NCI-H1694 (cell line): ENCODE measurements around the gene IL9.

Source experiments
- DNase-seq: peaks from one replicate; lab custom pipeline; 2025; lab: John Stamatoyannopoulos, UW

IL9 gene

DNA sequence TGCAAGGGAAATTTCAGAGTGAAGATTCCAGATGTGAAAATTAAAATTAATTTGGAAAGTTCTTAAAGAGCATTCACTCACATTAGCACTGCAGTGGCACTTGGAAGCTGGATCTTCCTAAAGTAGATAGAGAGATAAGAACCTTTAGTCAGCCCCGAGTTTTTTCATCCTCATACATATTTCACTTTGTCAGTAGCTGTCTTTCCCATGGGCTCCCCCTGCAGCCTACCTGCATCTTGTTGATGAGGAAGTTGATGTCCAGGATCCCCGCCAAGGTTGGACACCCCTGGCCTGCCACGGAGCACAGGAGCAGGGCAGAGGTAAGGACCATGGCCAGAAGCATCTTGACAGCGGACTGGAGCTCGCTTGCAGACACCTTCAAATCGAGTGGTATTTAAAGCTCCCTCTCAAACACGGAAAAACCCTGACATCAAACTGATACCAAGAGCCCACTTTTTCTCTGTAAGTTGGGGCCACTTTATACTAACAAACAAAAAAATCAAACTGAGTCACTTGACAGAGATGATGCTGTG lies at the start of gene IL9:
TSS of gene IL9 (minus strand) at position 368 of the 533 bp plus-strand sequence. CDS start at position 343, 25 bp downstream.
- DNase-seq, result no peak

DNA sequence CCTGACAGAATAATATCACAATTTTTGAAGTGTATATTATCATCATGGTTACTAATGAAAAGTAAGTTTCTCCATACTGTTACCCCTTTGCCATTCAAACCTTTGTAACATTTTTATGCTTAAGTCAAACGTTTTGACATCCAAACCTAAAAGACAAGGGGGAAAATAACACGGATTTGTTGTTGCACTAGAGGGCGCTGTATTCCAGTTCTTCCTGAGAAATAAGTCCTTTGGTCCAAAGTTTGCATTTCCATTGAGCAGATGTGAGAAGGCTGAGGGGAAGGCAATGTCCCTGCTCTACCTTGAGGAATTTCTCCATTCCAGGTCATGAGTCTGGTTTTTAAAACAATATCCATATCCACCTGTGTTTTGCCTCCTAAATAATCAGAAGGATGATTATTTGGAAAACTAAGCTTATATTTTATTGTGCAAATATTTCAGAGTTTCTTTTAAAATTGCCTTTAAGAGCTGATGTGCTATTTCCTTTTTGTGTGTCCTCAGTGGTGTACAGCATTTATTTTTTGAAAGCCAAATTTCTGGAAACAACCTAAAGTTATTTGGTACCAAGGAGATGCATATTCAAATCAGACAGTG lies 49.4 kb upstream of the IL9 start:
- peak; percentile 69 for DNase-seq

DNA sequence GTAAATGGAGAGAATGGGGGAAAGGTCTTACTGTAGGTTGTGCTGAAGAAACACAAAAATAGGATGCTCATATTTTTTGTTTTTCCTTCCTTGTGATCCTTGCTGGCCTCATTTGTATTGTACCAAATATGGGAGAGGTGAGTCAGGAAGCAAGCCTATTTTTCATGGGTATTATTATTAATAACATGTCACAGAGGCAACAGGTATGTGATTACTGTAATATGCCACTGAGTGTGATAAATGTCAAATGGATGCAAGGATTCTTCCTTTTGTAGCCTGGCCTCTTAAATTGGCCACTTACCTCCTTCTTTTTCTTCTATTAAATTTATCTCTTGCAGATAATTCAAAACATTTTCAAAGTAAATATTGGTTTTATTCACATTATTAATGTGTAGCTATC lies 48.9 kb upstream of the IL9 start:
- DNase-seq, result no peak

DNA sequence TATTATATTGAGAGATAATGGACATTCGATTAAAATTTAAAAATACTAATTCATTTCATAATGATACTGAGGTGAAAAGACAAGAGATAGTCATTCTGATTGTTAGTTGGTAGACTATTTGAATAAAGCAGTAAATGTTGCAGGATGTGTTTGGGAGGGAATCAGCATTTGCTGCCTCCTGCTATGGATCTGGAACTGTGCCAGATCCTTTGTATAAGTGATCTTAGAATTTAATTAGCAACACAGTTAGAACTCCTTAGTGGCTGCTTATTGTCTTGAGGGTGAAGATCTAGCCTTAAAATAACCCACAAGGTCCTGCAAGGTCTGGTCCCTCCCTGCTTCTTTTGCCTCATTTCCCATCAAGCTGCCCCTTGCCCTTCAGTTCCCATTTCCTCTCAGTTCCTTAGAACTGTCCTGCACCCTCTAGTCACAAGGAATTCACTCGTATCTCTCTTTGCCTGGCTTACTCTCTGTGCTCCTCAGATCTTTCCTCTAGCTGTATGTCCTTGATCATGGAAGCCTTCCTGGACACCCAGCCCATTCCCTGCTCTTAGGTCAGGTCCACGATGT lies 46.6 kb upstream of the IL9 start:
- DNase-seq, result no peak

DNA sequence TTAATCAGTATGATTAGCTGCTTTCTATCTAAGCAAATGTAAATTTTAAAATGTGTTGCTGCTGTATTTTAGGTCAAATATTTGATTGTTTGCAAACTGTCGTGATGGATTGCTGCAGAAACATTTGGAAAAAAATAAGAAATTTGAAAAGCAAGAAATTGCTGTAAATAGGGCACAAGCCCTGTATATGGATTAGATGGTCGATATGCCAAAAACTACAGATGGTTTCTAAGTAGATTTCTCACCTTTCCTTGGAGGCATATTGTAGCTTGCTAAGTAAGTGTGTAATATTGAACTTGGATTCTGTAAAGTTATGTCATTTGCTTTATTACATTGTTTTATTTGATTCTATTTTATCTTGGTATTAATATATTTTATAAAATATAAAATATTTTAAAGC lies 46.1 kb upstream of the IL9 start:
- DNase-seq, result no peak

DNA sequence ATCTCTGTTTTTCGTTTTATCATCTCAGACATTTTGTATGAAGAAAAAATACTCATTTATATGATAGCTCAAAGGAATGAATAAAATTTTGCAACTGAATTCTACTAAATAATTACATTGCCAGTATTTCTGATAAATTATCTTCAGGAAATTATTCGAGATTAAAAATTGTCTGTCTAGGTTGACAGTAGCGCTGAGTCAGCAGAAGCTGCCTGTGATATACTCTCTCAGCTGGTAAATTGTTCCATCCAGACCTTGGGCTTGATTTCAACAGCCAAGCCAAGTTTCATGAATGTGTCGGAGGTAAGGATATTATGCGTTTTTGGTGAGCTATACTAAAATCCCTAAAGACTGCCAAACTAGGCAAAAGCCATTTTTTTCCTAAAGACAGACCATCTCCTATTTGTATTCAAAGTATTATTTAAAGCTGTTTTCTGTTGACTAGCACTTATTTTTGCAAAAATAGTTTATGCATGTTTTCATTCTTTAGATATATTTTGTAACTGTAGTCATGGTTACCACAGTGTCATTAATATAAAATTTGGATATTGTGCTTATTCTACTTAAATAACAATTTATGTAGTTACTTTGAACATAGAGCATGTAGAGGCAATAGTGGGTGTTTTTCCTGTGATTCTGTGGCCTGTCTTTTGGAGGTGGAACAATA lies 41.7 kb upstream of the IL9 start:
- no peak for DNase-seq

DNA sequence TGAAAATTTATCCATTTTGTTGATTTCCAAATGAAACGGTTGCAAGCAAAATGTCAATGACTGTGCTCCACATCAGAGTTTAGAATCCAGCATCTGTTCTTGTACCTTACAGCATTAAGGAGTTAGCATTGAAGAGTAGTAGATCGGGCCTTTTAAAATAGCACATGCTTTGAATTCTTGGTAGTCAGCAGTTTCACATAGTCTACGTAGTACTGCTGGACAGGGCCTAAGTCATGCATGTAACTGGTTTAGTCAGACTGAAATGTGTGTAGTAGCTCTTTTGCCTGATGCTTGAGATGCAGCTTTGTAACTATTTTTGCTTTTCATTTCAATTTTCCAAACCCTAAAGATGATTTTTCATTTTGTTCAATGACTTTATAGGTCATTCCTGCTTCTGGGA lies 39.3 kb upstream of the IL9 start:
- DNase-seq, result no peak

DNA sequence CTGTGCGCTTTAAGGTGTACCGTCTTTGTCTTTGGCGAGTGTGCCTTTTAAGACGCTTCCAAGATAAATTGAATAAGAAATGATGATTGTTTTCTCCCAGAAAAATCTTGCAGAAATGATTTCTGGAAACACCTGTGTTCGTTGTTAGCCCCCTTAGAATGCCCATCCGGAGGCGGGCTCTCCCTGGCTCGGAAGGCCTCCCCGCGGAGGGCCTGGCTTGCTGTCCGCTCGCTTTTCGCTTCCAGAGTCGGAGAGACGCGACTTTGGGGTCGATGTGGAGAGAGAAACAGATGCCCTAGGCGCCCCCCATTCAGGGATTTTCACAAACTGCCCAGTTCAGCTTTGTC lies 35.3 kb upstream of the IL9 start:
- no peak for DNase-seq

DNA sequence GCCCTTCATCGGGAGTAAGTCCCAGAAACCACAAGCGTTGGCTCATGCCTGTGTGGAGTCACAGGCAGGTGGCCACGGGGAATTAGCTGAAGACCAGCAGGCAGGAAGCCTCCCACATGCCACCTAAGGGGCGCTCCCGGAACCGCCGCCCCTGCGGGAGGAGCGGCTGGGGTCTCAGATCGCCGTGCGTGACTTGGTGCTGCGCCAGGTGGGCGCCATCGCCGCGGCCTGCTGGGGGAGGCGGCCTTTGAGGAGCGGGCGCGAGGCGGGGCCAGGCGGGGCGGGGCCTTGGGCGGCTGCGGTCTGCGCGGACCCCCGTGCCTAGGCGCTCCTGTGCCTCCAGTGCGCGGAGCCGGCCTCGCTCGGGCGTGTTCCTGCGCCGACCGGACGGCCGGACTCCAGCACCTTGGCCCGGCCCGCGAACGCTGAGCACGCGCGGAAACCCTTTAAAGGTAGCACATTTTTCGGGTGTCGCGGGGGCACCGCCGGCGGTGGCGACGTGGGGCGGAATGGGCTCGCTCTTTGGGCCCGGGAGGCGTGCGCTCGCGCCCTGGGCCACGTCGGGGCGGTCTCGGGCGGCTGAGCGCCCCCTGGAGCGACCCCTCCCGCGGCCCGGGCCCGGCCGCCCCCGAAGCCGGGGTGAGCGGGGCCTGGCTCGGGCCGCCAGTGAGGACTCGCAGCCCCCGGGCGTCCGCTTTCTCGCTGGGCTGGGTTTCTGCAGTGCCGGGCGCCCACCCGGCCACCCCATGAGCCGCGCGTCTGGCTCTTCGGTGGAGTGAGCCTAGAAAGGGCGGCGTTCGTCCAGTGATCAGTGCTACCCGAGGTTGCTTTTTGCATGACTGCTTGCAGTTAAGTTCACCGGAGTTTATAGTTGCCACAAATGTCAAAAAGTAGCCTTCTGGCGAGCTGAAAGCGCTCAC lies 34.6 kb upstream of the IL9 start:
- no peak for DNase-seq

DNA sequence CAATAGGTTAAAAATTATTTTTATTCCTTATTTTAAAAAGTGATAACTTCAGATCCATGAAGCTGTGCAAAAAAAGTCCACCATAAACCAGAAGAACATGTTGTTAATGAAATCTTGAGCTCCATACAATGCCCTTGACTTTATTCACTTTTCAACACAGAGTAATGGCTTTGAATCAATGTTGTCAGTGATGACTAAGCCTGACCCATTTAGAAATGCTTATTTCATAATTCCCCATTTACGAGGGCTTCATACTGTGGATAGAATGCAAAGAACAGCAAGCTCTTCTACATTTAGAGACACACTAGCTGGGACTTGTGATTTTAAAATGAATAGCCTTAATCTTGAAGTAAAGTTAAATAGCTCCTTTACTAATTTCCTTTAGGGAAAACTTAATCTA lies 25.7 kb upstream of the IL9 start:
- DNase-seq, result no peak

DNA sequence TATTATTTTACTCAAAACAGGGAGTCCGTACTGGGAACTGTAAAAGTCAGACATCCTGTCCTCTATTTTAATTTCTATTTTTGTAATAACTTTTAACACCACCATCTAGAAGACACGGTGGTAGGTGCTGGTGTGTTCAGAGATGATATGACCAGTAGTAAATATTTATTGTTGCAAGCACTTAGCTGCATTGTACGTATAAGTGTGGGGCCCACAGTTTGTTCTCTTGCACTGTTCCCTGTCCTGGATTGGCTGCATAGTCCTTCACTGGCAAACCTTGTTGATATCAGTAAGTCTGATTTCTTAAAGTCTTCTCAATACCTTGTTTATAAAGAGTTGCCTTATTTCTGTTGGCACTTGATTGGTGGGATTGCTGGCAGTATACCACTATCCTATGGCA lies 24.6 kb upstream of the IL9 start:
- no peak for DNase-seq

DNA sequence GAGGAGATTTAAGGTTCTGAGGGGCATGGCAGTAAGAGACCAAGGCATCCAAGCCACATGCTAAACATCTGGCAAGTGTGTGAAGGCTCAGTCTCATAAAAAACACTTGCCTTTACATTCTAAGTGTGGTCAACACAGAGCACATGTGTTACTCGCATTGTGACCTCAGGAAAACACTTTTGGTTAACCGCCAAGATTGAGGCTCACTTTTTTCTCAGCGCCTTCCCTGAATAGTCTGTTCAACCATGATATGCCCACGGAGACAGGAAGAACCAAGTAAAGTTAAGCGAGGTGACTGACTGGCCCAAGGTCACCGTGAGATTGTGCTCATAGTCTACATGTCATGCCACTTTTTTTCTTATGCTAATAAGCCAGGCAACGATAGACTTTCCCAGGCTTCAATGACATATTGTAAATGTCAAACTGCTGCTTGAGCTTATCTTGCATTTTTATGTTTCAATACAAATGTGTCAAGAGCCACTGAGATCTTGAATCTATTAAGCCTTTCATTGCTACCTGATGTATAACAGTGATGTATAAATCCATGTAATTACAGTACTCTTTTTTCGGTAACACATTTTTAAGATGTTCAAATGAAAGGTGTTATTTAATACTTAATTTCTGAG lies 21.1 kb upstream of the IL9 start:
- DNase-seq, result no peak

DNA sequence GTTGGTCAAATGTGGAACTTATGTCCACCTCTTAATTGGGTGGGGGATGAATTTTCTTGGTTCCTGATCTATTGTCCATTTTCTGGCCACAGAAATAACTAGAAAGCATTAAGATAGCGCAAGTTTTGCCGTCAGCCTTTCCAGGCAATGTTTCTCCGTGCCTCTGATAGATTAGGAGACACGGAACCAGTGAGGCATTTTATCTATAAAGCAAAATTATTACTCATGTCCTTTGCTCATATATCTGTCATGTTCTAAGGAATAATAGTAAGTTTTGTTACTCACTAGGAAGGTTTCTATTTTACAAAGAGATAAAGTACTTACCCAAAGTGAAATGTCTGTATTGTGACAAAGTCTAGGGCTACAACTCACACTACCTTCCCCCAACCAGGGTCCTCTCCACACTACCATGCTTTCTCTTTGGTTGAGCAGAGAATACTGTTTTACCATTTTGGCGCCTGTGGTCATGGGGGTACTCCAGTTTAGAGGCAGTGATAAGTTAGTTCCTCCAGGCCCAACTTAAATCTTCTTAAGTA lies 19.9 kb upstream of the IL9 start:
- DNase-seq, result no peak

DNA sequence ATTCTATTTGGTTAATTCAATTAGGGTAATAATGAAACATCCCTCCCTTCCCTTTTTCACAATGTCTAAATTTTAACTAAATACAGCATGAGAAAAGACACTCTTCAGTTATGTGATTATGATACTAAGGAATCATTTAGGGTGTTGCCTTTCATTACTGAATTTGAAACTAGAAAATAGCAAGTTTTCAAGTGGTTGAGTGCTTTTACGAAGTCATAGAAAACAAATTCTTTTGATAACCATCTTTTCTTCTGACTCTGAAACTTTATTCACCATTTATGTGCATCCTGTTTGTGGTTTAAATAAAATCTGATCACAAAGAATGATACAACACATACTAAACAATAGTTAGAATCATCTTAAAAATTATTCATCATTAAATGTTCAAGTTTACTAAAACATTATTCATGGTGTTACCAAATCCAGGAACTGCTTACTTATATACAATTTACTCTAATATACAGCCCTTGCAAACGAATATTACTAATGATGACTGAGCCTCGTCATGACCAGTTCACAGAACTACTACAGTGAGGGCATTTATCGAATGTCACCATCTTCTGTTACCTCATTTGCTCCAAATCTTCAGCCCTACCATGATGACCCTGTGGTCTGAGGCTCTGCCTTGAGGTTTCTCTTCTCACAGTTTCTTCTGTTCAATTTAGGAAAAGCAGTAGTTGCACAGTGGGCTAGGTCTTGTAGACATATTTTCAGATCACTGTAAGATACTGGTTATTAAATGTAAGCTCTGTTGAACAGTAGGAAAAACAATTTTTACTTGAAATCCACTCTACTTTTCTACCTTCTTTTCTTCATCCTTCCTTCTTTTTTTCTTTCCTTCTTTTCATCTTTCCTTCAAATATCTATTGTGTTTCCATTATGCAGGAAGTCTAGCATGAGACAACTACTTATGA lies 18.3 kb upstream of the IL9 start:
- DNase-seq, result no peak

DNA sequence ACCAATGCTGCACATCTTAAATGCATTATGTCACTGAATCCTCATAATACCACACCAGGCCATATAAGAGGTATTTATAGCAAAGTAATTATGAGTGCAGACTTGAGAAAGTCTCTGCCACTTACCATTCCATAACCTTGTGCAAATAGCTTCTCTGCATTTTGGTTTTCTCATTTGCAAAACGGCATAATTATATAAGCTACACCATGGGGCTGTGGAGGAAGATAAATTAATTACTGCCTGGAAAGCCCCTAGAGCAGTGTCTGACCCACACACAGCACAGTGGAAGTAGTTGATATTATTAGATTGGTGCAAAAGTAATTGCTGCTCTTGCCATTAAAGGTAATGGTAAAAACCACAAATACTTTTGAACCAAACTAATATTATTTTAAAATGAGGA lies 9.5 kb upstream of the IL9 start:
- no peak for DNase-seq

DNA sequence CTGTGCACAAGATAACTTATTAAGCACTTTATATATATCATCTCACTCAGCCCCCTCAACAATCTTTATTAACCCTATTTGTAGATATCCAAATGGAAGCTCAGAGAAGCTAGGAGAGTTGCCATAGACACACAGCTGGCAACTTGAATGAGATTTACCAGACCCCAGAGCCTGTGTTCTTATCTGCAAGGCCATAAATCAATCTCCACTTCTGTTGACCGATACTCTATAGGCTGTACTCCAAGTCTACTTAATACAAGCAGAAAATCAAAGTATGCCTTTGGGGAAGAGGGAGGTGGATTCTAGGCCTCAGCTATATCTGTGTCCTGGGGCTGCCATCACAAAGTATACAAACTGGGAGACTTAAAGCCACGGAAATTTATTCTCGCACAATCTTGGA lies 6.0 kb upstream of the IL9 start:
- no peak for DNase-seq

DNA sequence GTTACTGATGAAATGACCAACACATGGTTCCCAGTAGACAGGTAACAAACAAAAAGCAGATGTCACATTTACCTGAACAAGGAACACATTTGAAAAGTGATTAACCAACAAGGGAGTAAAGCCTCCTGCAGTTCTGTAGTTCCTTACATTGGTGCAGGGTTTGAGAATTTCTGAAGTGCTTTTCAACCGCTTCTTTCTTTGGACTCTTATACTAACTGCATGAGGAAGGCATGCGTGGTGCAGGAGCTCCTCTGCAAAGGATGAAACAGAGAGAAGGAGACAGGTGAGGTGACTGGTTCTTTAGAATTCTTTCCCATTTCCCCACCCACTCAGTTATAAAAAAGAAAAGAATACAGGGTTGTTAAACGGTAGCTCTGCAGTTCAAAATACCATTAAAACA lies 4.6 kb upstream of the IL9 start:
- no peak for DNase-seq

DNA sequence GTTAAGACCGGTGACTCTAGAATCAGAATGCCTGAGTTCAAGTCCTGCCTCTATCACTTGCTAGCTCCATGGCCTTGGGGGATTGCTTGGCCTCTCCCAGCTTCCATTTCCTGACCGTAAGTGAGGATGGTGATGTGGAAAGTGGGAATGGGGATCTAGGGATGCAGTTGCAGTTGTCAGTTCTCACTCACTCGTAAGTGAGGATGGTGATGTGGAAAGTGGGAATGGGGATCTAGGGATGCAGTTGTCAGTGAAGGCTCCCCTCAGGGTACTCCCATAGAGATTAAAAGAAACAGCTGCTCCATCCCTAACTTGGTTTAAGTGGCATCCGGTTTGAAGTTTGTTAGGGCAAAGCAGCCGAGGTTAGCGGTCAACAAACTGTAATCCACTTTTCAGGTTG lies 3.0 kb upstream of the IL9 start:
- no peak for DNase-seq

DNA sequence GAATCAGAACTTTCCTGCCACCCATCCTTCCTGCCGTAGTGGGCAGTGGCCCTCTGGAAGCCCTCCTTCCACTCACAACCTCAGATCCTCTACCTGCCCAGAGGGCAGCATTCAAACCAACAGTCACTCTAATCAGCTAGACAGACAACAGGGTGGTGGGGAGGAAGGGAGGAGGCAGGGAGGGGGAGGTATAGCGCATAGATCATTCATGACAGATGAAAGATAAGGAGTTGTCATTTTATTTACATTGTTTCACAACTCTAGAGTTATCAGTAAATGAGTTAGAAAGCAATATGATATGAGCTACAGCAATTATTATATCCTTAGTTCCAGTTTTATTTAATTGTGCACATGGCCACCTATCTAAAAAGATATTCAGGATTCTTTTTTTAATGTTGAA lies 852 bp downstream of the IL9 start:
- DNase-seq, result no peak

DNA sequence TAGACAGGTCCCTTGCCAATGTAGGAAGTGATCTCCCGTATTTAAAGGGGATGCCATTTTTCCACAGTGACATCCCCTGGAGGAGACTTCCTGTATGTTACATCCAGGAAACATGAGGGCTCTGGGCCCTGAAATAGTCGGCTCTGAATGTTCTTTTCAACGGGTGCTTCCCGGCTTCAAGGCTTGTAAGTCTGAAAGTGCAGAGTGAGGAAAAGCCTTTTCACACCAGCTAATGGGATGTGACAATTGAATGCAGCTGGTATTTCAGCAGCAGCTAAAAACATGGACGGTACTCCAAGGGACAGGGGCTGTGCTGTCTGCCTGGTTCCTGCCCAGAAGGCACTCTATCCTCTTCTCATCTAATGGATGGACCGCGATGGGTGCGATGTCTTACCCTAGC lies 1.4 kb downstream of the IL9 start:
- DNase-seq, result no peak

DNA sequence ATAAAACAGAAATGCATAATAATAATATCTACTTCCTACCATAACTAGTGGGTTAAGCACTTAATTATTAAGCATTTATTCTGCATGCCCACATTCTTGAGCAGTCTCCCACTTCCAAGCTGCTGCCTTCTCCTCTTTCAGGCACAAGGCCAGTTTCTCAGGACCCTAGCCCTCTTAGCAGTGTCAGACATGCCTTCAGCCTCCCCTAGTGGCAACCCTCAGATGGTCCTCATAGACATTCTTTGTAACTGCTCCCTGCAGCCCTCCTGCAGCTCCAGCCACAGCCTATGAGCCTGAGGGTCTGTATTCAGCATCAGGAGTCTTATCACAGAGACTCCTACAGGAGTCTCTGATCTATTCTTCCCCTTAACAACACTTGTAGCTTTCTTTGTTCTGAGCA lies 3.9 kb downstream of the IL9 start:
- no peak for DNase-seq
